GM18858 (cell line): ENCODE results near the gene MNT.

Experiments
- ATAC-seq: cut with Tn5 transposase; IDR thresholded peaks from one replicate; pipeline ENCODE4 v1.9.1; 2021; ENCODE audit not compliant: unreplicated experiment

MNT gene

GRCh38 chr17:2418572-2418971 is 17.7 kb upstream of the MNT start:
- no peak for ATAC-seq

GRCh38 chr17:2416010-2416734 is 15.3 kb upstream of the MNT start:
- ATAC-seq, result no peak

- ATAC-seq, result no peak
Observed at GRCh38 chr17:2415081-2415480, 14.2 kb upstream of the MNT start.

- ATAC-seq, result no peak
Observed at GRCh38 chr17:2414446-2415064, 13.7 kb upstream of the MNT start.

GRCh38 chr17:2412561-2413021 is 11.7 kb upstream of the MNT start:
- no peak for ATAC-seq

GRCh38 chr17:2410951-2411350 is 10.1 kb upstream of the MNT start:
- no peak for ATAC-seq

GRCh38 chr17:2406903-2407790 is 6.3 kb upstream of the MNT start:
- ATAC-seq, result no peak

GRCh38 chr17:2406271-2406902 is 5.5 kb upstream of the MNT start:
- ATAC-seq, result no peak

- ATAC-seq, result no peak
Observed at GRCh38 chr17:2405247-2405926, 4.5 kb upstream of the MNT start.

- no peak for ATAC-seq
Observed at GRCh38 chr17:2403044-2403443, 2.2 kb upstream of the MNT start.

- ATAC-seq, result no peak
Observed at GRCh38 chr17:2402544-2402943, 1.7 kb upstream of the MNT start.

GRCh38 chr17:2401426-2402221 is 764 bp upstream of the MNT start:
- ATAC-seq, result peak; percentile 34

- no peak for ATAC-seq
Observed at GRCh38 chr17:2400474-2400866, 390 bp downstream of the MNT start.

- ATAC-seq, result peak; percentile 27
Observed at GRCh38 chr17:2399572-2400473, 1.0 kb downstream of the MNT start.

GRCh38 chr17:2398655-2399571 is 1.9 kb downstream of the MNT start:
- ATAC-seq, result no peak

- no peak for ATAC-seq
Observed at GRCh38 chr17:2398182-2398581, 2.7 kb downstream of the MNT start.

GRCh38 chr17:2397247-2398171 is 3.4 kb downstream of the MNT start:
- ATAC-seq, result no peak
